ENCODE results near the gene SPATA19.

GRCh38 chr11:133821776-133822175 lies 23.5 kb downstream of the SPATA19 start:
- TF ChIP-seq CTCF (conservative IDR thresholded peaks at IDR 0.05; ENCODE audit: low read depth, low read length): no peak
- no peak for TF ChIP-seq POLR2A (IDR thresholded peaks at IDR 0.05; ENCODE audit: low read depth, low read length)
- no peak for TF ChIP-seq RFX5 (IDR thresholded peaks at IDR 0.05; ENCODE audit: low read depth, low read length)
- TF ChIP-seq MAFK (IDR thresholded peaks at IDR 0.05; ENCODE audit: low read depth, low read length): no peak
- TF ChIP-seq, protein P1, sequence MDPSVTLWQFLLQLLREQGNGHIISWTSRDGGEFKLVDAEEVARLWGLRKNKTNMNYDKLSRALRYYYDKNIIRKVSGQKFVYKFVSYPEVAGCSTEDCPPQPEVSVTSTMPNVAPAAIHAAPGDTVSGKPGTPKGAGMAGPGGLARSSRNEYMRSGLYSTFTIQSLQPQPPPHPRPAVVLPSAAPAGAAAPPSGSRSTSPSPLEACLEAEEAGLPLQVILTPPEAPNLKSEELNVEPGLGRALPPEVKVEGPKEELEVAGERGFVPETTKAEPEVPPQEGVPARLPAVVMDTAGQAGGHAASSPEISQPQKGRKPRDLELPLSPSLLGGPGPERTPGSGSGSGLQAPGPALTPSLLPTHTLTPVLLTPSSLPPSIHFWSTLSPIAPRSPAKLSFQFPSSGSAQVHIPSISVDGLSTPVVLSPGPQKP (IDR thresholded peaks at IDR 0.05; ENCODE audit: borderline replicate concordance, low read depth, low read length): no peak
- TF ChIP-seq MAZ (IDR thresholded peaks at IDR 0.05; ENCODE audit: borderline replicate concordance, low read depth, low read length): no peak
- TF ChIP-seq CHD1 (IDR thresholded peaks at IDR 0.05; ENCODE audit: low read depth, low read length): no peak
- no peak for TF ChIP-seq CEBPB (IDR thresholded peaks at IDR 0.05; ENCODE audit: low read depth, low read length)
- TF ChIP-seq RAD21 (IDR thresholded peaks at IDR 0.05; ENCODE audit: low read length): no peak
- TF ChIP-seq MXI1 (IDR thresholded peaks at IDR 0.05; ENCODE audit: borderline replicate concordance, low read depth, low read length): no peak
